GM18526 (cell line): ENCODE data around the gene PIEZO1.
A peak's percentile ranks its signal among the peaks of the same experiment; 100 is the strongest.

ENCODE experiments used
- POLR2A ChIP-seq: IDR thresholded peaks from 3 replicates; pipeline ENCODE4 v1.6.1; 2011; ENCODE audit not compliant: insufficient read length; ENCODE audit errors: extremely low read depth

Gene PIEZO1

DNA sequence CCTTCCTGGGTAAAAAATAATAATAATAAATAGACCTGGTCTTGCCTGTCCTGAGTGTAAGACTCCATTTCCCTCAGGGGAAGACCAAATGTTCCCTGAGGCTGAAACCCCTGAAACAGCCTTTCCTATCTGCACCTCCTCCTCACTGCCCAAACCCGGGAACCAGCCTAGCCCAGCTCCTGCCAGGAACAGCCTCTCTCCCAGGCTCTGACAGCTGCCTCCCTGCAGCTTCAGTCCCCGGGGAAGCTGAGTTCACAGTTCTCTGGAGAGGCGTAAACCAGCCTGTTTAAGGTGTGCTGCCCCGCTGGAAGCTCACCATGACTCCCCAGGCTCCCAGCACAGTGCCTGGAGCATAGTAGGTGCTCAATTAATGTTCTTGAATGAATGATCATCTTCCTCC lies 11.3 kb upstream of the PIEZO1 start:
- TF ChIP-seq POLR2A: no peak

DNA sequence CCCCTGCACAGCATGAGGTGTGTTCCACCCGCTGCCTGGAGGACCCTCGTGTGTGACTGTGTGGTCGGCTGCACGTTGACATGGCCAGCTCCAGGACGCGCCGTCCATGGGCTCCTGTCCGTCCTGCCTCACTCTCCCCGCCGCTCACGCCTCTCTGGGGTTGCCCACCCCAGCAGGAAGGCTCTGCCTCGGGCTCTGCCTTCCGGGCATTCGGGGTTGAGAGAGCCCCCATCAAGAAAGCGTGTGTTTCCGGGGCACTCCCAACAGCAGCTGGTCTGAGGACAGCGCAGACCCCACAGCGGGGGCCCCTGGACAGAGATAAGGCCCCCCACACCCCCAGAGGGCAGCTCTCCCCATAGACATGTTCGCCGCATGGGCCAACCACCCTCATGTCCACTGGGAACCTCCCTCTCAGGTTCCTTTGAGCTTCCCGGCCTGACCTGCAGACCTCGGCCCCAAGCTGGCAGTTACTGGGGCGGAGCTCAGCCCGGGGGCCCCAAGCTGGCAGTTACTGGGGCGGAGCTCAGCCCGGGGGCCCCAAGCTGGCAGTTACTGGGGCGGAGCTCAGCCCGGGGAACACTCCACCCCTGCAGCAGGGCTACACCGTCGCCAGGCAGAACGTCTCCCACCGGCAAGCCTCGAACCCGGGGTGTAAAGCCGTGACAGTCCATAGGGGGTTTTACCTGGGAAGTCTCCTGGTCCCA lies 8.4 kb upstream of the PIEZO1 start:
- no peak for TF ChIP-seq POLR2A

DNA sequence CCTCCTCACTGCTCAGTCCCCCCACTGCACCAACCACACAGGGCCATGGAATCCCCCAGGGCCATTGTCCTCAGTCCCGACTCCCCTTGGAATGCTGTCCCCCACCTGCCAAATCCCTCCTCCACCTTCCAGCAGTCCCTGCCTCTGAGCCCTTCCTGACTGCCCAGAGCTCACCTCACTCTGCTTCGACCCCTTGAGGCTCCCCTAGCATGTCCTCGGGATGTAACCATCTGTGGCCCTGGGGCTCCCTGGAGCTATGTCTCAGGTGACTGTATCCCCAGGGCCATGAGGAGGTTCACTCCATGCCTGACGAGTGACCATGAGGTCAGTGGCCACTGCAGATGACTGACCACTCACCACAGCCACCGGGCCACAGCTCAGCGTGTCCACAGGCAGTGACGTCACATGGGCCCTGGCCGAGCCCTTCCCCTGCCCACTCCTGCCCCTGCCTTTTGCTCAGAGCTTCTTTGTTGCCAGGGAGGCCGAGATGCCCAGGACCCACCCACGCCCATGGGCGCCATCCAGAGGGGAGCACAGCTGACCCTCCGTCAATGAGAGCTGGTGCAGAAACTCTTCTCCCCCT lies 7.7 kb upstream of the PIEZO1 start:
- no peak for TF ChIP-seq POLR2A

DNA sequence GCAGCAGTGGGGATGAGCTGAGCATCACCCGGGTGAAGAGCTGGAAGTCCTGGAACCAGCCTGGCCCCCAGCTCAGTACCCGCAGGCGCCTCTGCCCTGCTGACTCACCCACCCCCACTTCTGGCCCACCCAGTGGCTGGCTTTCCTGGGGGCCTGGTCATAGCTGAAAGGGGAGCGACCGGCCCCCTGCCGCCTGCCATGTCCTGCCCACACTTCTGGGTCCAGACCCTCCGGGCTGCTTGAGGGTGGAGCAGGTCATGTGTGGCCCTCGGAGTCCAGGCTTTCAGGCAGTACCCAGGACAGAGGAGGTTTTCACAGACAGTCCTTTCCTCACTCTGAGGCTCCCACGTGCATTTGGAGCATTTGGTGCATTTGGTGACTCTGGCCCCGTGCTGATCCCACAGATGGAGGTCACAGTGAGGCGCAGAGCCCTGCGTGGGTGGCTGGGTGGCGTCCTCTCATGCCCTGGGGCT lies 7.1 kb upstream of the PIEZO1 start:
- no peak for TF ChIP-seq POLR2A

DNA sequence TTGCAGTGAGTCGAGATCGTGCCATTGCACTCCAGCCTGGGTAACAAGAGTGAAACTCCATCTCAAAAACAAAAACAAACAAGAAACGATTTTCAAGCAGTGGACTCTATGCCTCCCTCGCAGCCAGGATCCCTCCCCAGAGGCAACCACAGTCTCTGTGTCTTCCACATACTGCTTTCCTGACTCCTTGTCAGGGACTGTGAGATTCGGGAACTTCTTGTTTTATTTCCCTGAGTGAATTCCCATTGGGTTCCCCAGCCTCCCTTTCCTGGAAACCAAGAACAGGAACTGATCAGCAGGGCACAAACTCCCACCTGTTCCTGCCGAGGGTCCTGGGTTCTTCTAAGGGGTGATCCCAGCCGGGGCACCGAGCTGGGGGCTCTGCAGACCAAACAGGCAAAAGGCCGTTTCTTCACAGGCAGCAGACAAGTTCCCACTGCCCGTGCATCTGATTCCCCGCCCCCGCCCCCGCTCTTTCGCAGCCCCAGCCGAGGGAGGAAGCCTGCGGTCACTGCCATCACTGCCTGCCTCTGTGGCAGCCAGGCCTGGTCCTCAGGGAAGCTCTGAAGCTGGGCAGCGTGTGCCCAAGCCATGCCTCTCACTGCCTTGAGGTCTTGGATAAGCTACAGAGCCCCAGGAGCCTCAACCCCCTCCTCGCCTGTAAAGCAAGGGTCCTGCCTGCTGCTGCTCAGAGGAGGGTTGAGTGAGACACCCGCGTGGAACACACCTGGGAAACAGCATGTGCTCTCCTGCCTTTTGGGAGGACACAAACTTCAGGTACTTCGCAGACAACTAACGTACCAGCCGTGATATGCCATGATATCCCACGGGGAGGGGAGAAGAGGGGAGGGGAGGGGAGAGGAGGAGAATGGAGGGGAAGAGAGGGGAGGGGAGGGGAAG lies 5.5 kb upstream of the PIEZO1 start:
- TF ChIP-seq POLR2A: no peak

DNA sequence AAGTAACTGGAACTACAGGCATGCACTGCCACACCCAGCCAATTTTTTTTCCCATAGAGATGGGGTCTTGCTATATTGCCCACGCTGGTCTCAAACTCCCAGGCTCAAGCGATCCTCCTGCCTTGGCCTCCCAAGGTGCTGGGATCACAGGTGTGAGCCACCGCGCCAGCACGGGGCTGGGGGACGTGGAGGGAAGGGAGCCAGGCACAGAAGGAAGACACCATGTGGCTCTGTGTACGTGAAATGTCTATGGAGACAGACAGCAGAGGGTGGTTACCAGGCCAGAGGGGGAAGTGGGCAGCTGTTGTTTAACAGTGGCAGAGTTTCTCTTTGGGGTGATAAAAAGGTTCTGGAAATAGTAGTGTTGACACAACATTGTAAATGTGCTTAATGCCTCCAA lies 4.6 kb upstream of the PIEZO1 start:
- no peak for TF ChIP-seq POLR2A

DNA sequence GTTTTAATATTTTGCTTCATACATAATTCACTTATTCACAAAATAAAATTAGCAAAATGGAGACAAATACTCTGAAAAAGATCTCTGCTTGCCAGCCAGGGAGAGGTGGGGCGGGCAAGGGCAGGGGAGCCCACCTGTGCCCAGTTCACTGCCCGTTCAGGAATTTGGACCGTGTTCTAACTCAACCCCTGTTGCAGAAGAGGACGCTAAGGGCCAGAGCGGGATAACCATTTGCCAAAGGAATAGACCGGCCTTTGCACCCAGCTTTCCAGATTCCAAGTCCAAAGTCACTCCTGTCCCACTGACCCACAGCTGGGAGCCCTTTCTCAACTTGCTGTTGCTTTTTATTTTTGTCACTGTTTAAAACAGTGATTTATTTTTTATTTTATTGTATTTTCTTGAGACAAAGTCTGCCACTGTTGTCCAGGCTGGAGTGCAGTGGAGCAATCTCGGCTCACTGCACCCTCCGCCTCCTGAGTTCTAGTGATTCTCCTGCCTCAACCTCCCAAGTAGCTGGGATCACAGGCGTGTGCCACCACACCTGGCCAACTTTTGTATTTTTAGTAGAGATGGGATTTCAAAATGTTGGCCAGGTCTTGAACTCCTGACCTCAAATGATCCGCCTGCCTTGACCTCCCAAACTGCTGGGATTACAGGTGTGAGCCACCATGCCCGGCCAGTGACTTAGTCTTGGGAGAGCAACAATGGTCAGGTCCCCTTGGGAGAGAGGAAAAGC lies 2.7 kb upstream of the PIEZO1 start:
- no peak for TF ChIP-seq POLR2A

DNA sequence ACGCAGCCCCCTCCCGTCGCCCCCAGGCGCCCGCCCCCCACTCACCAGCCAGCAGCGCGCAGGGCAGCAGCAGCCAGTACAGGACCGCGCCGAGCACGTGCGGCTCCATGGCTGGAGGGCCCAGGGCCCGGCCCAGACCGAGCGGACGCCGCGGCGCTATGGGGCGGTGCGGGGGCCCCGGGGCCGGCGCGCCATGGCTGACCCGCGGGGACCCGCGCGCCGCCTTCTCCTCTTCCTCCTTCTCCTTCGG lies 239 bp downstream of the PIEZO1 start:
- TF ChIP-seq POLR2A: no peak

DNA sequence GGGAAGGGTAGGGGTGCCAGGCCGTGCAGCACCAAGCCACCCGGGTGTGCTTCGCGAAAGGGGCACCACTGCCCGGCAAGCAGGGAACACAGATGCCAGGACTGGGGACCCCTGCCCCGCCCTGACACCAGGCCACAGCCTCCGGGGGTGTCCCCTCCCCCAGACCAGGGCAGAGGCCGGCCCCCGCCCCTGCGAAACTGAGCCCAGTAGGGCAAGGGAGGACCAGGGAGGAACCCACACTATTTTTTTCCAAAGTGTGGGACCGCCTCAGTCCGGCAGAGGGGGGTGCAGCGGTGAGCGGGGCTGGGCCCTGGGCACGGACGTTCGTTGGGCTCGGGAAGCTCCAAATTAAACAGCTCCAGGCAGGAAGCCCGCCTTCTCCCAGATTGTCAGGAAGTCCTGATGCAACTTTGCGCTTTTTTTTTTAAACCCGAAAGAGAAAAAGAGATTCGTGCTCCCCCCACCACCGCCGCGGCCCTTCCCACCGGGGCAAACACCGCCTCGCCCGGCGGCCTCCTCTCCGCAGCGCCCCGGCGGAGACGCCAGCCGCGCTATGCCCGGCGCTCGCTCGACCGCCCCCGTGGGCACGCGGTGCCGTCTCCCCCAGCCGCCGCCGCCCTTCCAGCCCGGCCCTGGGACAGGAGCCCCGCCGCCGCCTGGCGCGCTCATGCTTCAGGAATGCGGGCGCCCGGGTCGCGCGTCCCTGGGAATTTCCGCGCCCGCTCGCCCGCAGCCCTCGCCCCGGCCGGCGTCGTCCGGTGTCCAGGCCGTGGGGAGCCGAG lies 755 bp downstream of the PIEZO1 start:
- peak; percentile 24 for TF ChIP-seq POLR2A

DNA sequence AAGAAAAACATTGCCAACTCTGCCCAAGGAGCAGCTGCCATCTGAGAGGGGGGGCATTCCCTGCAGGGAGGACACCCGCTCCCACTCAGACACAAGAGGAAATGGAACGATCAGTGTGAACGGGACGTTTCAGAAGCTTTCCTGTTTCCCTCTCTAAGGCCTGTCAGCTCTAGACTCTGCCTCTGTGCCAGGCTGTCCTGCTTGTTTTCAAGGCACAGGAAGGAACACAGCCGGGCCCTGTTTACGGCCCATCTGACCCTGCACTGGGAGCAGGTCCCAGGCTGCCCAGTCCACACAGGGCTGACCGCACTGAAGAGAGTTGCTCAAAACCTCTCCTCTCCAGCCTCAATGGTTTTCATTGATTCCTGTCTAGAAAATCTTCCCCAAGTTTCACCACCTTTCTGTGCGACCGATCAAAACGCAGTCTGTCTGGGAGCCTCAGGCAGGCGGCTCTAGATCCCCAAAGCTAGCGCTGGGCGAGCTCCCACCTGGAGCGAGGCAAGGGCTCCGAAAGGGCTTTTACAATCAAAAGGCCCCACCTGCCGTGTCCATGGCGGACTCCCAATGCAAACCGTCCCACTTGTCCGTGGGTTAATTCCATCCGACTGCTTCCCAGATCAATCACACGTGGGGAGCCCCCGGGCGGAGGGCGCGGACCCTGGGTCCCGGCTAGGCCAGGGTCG lies 1.5 kb downstream of the PIEZO1 start:
- TF ChIP-seq POLR2A: no peak

DNA sequence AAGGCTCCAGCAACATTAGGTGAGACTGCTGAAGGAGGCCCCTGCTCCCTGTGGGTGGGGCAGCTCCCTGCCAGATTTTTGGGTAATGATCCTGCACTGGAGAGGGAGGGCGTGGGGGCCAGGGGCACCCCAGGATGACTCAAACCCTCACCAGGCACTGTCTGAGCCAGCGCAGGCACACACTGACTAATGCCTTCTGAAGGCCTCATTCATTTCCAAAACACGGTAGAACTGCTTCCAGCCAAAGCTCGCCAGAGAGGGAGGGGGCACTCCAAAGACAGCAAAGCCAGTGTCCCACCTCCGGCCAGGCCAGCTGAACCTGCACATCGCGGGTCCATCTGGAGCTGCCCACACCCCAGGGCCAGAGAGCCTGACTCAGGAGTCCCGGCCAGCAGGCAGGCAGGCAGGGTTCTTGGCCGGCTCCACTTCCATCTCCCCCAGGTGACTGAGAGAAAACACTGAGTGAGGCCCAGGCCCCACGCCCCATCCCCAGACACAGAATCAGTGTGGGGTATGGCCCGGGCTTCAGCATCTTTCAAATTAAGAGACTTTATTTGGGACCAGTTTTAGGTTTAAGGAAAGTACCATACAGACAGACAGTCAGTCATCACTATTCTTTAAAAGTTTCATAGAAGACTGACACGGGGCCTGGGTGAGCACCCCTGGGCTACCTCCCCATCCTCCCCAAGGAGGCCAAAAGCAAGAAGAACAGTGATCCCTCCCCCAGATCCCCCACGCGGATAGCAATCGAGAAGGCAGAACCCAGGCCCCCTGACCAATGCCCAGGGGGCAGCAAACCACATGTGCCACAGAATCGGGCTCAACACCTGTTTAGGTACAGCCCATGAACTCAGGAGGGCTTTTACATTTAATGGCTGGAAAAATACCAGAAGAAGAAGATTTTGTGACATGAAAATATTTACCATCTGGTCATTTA lies 2.3 kb downstream of the PIEZO1 start:
- TF ChIP-seq POLR2A: no peak

DNA sequence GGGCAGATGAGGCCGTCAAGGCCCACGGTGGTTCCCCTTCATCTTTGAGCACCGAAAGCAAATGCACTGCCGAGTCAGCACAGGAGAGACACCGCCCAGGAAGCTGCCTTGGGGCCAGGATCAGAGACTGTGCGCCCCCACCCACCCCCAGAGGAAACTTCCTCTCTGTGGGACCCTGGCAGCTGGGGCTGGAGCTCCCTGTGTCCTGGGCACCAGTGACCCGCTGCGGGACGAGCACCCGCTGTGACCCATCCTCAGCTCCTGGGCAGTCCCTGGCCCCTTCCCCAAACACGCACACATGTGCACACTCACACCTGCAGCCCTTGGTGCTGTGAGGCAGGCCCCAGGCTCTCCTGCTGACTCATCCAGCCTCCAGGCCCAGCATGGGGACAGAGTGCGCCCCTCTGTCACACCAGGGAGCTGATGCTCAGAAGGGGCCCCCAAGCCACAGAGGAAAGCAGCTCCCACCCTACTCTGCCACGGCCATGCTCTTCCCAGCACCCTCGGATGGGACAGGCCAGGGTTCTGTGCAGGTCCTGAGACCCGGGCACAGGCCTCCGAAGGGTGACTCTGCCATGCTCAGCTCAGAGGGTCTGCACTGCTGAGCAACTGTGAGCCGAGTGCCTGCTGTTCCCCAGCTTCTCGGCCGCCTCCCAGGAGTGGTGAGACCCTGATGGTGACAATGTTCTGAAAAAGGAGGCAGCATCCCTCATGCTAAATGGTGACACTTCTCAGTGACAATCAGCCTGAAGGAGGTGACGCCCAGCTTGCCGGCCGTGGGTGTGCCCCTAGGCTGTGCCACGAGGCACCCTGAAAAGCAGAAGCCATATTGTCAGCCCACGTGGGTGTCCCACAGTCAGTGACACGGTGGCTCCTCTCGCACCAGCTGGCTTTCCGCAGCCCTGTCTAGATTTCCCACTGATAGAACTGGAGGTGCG lies 3.6 kb downstream of the PIEZO1 start:
- peak; percentile 50 for TF ChIP-seq POLR2A
